Endothelial cell of umbilical vein (primary cell): ENCODE results near the gene IGSF9B. TPM values are rescaled to one million over a fixed set of nuclear protein-coding genes. Genes with fewer than 3 reads are reported as not detected.

Experiments used
- BruUV-seq: library from RNA; stranded (reverse); fragments of 400-500 nt; replicated peaks from 2 replicates; lab custom pipeline; 2021; lab: Mats Ljungman, UMichigan
- CTCF ChIA-PET: fragments of 300-600, 350-600 bp; sonication (Branson Sonifier 250); formaldehyde crosslinking; loops from one replicate; lab custom pipeline; 2021; ENCODE audit warnings: antibody characterized with exemption, inconsistent platforms; lab: Charles Lee
- POLR2A ChIA-PET: fragments of 300-600, 350-600 bp; sonication (Branson Sonifier 250); formaldehyde crosslinking; loops from one replicate; lab custom pipeline; 2021; ENCODE audit warnings: antibody characterized with exemption, inconsistent platforms; lab: Charles Lee
- DNase-seq: peaks from one replicate; pipeline ENCODE4 v3.0.0-alpha.2; 2011; ENCODE audit warnings: low read depth, low spot score
- FAIRE-seq: peaks from 2 replicates; lab custom pipeline; 2011; peaks lifted over from hg19 to GRCh38; lab: Jason Lieb, UNC
- H2AFZ ChIP-seq: 2 replicates; pipeline ENCODE4 v1.6.0; 2012; ENCODE audit warnings: low read depth, low read length, control low read depth, inconsistent platforms
- H3K27ac ChIP-seq: 2 replicates; pipeline ENCODE4 v1.5.1; 2011; ENCODE audit warnings: low read depth, mild to moderate bottlenecking, control low read depth, low read length, moderate library complexity; ENCODE audit not compliant: insufficient read depth
- H3K27me3 ChIP-seq, 2 experiments: 2 replicates each; pipeline versions ENCODE4 v1.6.0 to v1.6.1; 2011; ENCODE audit warnings: low read length in 2 of 2, mixed read lengths in 1 of 2; ENCODE audit not compliant: control insufficient read depth in 2 of 2, insufficient read depth in 2 of 2
- H3K36me3 ChIP-seq, 2 experiments: 2 replicates in 1 of 2; 3 replicates in 1 of 2; pipeline ENCODE4 v1.5.1; 2011; ENCODE audit warnings: low read length in 2 of 2, mild to moderate bottlenecking in 1 of 2, moderate library complexity in 1 of 2; ENCODE audit not compliant: control insufficient read depth in 2 of 2, insufficient read depth in 2 of 2; ENCODE audit errors: extremely low read depth in 1 of 2
- H3K4me1 ChIP-seq: 3 replicates; pipeline ENCODE4 v1.5.1; 2011; ENCODE audit warnings: mild to moderate bottlenecking, low read length; ENCODE audit not compliant: control insufficient read depth, insufficient read depth; ENCODE audit errors: extremely low read depth
- H3K4me2 ChIP-seq: 2 replicates; pipeline ENCODE4 v1.6.1; 2011; ENCODE audit warnings: low read length, control low read depth, mixed read lengths; ENCODE audit not compliant: insufficient read depth
- H3K4me3 ChIP-seq, 3 experiments: fragments of 200-600 bp in 1 of 3; sonication (generic), shearing (Covaris generic) in 1 of 3; replicated peaks in 1 of 3; 2 replicates each; pipeline ENCODE4 v1.5.1; 2011 to 2016; ENCODE audit warnings: control low read depth in 3 of 3, low read length in 3 of 3, mild to moderate bottlenecking in 2 of 3, inconsistent platforms in 1 of 3, low read depth in 1 of 3, moderate library complexity in 1 of 3; ENCODE audit not compliant: insufficient read depth in 1 of 3
- H3K79me2 ChIP-seq: 2 replicates; pipeline ENCODE4 v1.6.0; 2012; ENCODE audit warnings: low read length, inconsistent platforms; ENCODE audit not compliant: control insufficient read depth, insufficient read depth
- H3K9ac ChIP-seq: replicated peaks from 2 replicates; pipeline ENCODE3; 2011; ENCODE audit warnings: low read length, control low read depth; ENCODE audit not compliant: insufficient read depth; ENCODE audit errors: extremely low read depth
- H3K9me1 ChIP-seq: replicated peaks from 3 replicates; pipeline ENCODE4 v1.6.0; 2011; ENCODE audit warnings: mild to moderate bottlenecking, low read length; ENCODE audit not compliant: control insufficient read depth, insufficient read depth; ENCODE audit errors: extremely low read depth
- H3K9me3 ChIP-seq: replicated peaks from 2 replicates; pipeline ENCODE4 v1.5.1; 2012; ENCODE audit warnings: low read length, inconsistent platforms; ENCODE audit not compliant: control insufficient read depth, insufficient read depth
- H4K20me1 ChIP-seq: replicated peaks from 2 replicates; pipeline ENCODE3; 2011; ENCODE audit warnings: mild to moderate bottlenecking, low read length; ENCODE audit not compliant: control insufficient read depth, insufficient read depth; ENCODE audit errors: extremely low read depth
- CTCF ChIP-seq, 2 donors: IDR thresholded peaks; 1 replicate in 1 of 2; 2 replicates in 1 of 2; pipeline ENCODE4 v1.5.1; 2011; ENCODE audit warnings: low read length in 2 of 2, mild to moderate bottlenecking in 2 of 2, moderate library complexity in 2 of 2, control low read depth in 1 of 2, inconsistent platforms in 1 of 2, low read depth in 1 of 2; ENCODE audit not compliant: insufficient read depth in 1 of 2; ENCODE audit errors: extremely low read depth in 1 of 2
- EZH2 ChIP-seq: IDR thresholded peaks from 2 replicates; pipeline ENCODE4 v1.6.1; 2012; ENCODE audit warnings: borderline replicate concordance, low read depth, mild to moderate bottlenecking, moderate library complexity, low read length, inconsistent platforms; ENCODE audit not compliant: severe bottlenecking
- FOS ChIP-seq: IDR thresholded peaks from 2 replicates; pipeline ENCODE4 v1.6.1; 2011; ENCODE audit warnings: mild to moderate bottlenecking, low read length, moderate library complexity, borderline replicate concordance; ENCODE audit not compliant: insufficient read depth
- GATA2 ChIP-seq: IDR thresholded peaks from 2 replicates; pipeline ENCODE4 v1.7.0; 2011; ENCODE audit warnings: low read depth, mild to moderate bottlenecking, moderate library complexity, mixed read lengths, low read length; ENCODE audit not compliant: insufficient read length, insufficient read depth
- JUN ChIP-seq: IDR thresholded peaks from 2 replicates; pipeline ENCODE4 v1.6.1; 2011; ENCODE audit warnings: borderline replicate concordance, low read depth; ENCODE audit not compliant: insufficient read length, insufficient read depth
- MAX ChIP-seq: IDR thresholded peaks from 2 replicates; pipeline ENCODE4 v1.6.1; 2011; ENCODE audit not compliant: insufficient read depth, insufficient read length
- MYC ChIP-seq: IDR thresholded peaks from one replicate; pipeline ENCODE4 v1.6.1; 2011; ENCODE audit warnings: mild to moderate bottlenecking, low read depth, low read length
- POLR2A ChIP-seq: IDR thresholded peaks from 2 replicates; pipeline ENCODE4 v1.6.1; 2012; ENCODE audit warnings: low read depth, mild to moderate bottlenecking, control low read depth, low read length
- POLR2AphosphoS5 ChIP-seq: IDR thresholded peaks from 2 replicates; pipeline ENCODE4 v1.6.1; 2012; ENCODE audit warnings: low read depth, mild to moderate bottlenecking, control low read depth, low read length, moderate library complexity; ENCODE audit not compliant: insufficient read depth
- dilution Hi-C: fragments of 300-500 bp; cut with MboI; formaldehyde crosslinking; loops from one replicate; pipeline ENCODE4 v1.15.0; 2019; ENCODE audit warnings: low sequenced_read_pairs; ENCODE audit not compliant: extremely low pct_ligation_motif_present
- intact Hi-C: fragments of 100-400 bp; cut with micrococcal nuclease; formaldehyde crosslinking; loops from one replicate; pipeline ENCODE4 v1.10.0; 2022
- polyA plus RNA-seq, 4 experiments: library from polyadenylated mRNA; depleted of rRNA in 3 of 4; stranded (reverse) in 3 of 4; unstranded in 1 of 4; fragments of >200 nt; gene quantifications; 2 replicates each; pipeline versions ENCODE4 v1.2.1 to v1.2.3, GENCODE V29; 2011 to 2012; ENCODE audit warnings: missing spikeins in 1 of 4
- total RNA-seq: library from RNA; stranded (reverse); gene quantifications from 2 replicates; pipeline ENCODE4 v1.2.3, GENCODE V29; 2021

The IGSF9B gene
- total and polyA plus RNA-seq, 2 donors (not counting 3 experiments of a cell fraction or from before 2014, with no cell fraction given), result 0.15 to 0.18 TPM

- no peak overlapping the region for H3K27ac ChIP-seq
- ChIA-PET CTCF (no interaction called here), POLR2A (no interaction called here)
- no peak overlapping the region for H3K9ac ChIP-seq
- no TSS peak for BruUV-seq
- dilution Hi-C loops, result no loop called here
- no peak overlapping the region for H3K4me3 ChIP-seq
- DNase-seq, result no peak
- TF ChIP-seq FOS (no peak), POLR2AphosphoS5 (no peak), POLR2A (no peak), EZH2 (no peak), MYC (no peak), GATA2 (no peak), MAX (no peak), JUN (no peak), CTCF (IDR thresholded peaks at IDR 0.05; ENCODE audit: extremely low read depth in 1 of 2, insufficient read depth in 1 of 2, low read depth in 1 of 2, low read length in 2 of 2) (no peak)
- no peaks in the 10 kb centered on the region for H3K9me3 ChIP-seq
- H3K4me2 ChIP-seq, result no peak overlapping the region
- intact Hi-C loops, result no loop called here
- H2AFZ ChIP-seq, result no peak overlapping the region
- H3K79me2 ChIP-seq, result no peaks in the 10 kb centered on the region
- H3K36me3 ChIP-seq, result no peaks in the 10 kb centered on the region
- H3K27me3 ChIP-seq, result no peaks in the 10 kb centered on the region
- H4K20me1 ChIP-seq, result no peaks in the 10 kb centered on the region
- FAIRE-seq, result no peak
- H3K4me1 ChIP-seq, result no peaks in the 10 kb centered on the region
- no peaks in the 10 kb centered on the region for H3K9me1 ChIP-seq
Measured at GRCh38 chr11:133921026-133921425, 35.7 kb downstream of the IGSF9B start.
